AML-193 (cell line): ENCODE results near the gene TRIM26.
"Not testable (repeated sequence)": the region's sequence is repeated elsewhere in the genome, so short reads cannot be mapped to it uniquely, and the experiment has no call there.

Experiments used
- DNase-seq, 2 experiments: peaks; one replicate each; lab custom pipeline; 2025; lab: John Stamatoyannopoulos, UW

The TRIM26 gene

DNA sequence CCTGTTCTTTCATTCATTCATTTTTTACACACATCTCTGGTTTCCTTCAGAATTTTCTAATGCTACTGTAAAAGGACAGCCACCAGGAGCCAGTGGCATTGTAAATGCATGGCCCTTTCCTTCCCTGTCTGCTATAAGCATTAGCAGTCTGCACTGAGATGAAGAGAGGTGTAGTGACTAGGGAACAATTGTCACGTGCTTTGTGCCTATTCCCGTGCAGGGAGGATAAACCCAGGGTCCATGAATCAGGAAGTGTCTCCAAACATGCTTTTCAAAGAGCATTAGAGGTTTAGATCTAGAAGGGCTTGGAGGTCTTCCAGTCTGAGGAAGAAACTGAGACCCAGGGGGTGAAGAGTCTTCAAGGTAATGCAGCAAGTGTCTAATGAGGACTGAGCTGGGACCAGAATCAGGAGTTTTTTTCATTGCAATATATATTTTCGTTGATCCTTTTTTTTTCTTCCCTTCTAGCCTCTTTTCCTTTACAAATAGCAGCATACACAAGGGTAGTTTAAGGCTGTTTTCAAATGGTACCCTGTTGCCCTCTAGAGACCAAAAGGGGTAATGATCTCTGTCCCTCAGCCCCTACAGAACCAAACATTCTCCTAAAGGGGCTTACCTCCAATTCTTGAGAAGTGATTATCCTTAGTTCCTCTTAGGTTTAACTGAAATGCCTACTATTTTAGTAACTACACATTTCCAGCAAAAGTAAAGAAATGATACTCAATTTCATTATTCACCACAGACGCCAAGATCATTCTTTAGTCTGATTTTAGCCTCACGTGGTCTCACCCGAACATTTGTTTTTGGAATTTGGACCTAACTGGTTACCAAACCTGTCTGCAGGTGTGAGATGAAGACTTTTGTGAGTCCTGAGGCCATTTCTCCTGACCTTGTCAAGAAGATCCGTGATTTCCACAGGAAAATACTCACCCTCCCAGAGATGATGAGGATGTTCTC, 43.3 kb downstream of the TRIM26 start:
- peak; percentile 64 to 71 for DNase-seq

DNA sequence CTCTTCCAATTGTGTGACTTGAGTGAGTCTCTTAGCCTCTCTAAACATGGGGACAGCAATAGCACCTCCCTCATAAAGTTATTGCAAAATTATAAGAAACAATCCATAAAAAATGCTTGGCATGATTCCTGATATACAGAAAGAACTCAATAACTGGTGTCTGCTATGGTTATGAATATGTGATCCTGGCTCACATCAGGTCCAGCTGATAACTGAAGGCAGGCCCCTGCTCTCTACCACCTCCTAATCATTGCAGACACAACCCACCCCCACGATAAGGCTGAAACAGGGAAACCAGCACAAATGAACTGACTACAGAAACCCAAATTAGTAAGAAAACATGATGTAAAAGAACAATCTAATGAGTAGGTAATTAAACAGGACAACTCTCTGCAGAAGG, 44.5 kb downstream of the TRIM26 start:
- no peak for DNase-seq

DNA sequence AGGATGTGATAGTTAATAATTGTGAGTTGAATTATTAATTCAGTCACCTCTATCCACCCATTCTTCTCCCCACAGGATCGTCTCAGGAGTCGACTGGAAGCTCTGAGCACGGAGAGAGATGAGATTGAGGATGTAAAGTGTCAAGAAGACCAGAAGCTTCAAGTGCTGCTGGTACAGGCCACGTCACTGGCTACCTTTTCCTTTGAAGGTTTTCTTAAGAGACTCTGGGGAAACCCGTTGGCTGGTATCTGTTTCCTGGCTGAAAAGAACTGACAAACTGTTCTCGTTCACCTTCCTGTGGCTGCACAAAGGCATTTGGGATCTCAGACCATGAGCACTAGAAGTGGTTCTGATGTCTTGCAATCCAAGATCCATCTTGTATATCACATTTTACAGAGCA, 46.1 kb downstream of the TRIM26 start:
- DNase-seq, result no peak

DNA sequence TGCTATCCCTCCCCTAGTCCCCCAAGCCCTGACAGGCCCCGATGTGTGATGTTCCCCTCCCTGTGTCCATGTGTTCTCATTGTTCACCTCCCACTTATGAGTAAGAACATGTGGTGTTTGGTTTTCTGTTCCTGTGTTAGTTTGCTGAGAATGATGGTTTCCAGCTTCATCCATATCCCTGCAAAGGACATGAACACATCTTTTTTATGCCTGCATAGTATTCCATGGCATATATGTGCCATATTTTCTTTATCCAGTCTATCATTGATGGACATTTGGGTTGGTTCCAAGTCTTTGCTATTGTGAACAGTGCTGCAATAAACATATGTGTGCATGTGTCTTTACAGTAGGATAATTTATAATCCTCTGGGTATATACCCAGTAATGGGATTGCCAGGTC, 48.0 kb downstream of the TRIM26 start:
- DNase-seq, result not testable (repeated sequence)

DNA sequence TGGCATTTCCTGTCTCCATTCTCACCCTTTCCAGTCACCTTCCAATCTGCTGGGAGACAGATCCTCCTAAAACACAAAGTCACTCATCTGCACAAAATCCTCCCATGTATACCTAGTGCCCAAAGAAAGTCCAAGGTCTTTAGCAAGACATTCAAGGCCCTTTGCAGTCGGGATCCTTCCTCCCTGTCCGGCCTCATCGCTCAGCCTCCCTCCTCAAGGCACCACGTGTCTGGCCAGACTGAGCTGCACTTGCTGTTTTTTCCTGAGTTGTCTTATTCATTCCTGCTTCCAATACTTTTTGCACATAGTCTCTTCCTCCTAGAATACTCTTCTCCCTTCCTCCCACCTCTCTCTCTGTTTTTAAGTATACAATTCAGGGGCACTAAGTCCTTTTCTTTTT, 48.5 kb downstream of the TRIM26 start:
- no peak for DNase-seq

DNA sequence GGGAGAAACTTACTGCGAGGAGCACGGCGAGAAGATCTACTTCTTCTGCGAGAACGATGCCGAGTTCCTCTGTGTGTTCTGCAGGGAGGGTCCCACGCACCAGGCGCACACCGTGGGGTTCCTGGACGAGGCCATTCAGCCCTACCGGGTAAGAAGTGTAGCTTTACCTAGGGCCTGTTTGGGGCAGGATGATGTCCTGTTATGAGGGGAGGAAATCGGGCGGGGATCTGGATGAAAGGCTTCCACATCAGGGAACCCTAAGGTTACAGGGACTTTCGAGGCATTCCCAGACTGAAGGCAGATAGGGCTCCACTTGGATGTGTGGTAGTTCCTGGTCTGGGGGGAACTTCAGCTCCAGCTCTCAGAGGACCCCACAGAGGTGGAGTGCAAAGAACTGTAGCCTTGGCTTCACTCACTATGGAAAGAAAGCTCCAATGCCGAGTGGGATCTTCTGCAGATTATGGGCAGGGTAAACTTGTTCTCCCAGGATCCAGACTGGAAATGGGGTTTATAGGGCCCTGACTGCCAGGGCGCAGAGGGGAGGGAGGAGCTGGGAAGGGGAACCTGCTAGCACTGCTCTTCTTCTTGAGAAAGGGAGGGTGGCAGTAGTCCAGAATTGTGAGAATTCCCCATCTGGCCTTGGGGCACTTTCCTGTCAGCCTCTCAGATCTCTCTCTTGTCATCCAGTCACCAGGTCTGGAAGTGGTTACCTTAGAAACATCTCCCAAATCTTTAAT, 49.1 kb downstream of the TRIM26 start:
- DNase-seq, result no peak

DNA sequence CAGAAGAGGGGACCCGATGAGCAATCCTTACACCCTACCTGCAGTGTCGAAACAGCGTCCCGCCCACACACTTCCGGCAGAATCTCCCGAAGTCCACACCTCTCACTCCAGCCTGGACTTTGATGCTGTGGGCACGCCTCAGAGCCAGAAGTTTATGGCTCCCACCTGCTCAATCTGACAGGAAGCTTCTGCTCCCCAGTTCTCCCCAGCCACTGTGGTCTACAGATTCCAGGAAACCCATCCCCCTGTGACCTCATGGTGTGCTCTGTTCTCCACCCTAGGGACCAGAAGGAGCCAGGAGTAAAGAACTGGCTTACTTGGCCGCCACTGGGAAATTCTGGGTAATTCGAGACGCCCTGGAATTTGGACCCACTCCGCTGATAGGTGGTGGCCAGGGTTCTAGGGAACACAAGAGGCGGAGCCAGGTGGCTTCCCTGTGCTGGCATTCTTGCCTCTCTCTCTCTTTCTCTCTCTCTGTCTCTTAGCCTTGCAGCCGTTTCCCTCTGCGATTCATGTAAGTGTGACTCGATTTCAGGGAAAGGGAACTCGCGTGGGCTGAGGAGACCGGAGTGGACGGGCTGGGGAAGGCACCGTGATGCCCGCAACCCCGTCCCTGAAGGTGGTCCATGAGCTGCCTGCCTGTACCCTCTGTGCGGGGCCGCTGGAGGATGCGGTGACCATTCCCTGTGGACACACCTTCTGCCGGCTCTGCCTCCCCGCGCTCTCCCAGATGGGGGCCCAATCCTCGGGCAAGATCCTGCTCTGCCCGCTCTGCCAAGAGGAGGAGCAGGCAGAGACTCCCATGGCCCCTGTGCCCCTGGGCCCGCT, 49.9 kb downstream of the TRIM26 start, which contains the start of gene TRIM15:
TRIM15 (plus strand) TSS at position 457 of the 828 bp plus-strand sequence; CDS start at position 596, 139 bp downstream.
- no peak for DNase-seq

DNA sequence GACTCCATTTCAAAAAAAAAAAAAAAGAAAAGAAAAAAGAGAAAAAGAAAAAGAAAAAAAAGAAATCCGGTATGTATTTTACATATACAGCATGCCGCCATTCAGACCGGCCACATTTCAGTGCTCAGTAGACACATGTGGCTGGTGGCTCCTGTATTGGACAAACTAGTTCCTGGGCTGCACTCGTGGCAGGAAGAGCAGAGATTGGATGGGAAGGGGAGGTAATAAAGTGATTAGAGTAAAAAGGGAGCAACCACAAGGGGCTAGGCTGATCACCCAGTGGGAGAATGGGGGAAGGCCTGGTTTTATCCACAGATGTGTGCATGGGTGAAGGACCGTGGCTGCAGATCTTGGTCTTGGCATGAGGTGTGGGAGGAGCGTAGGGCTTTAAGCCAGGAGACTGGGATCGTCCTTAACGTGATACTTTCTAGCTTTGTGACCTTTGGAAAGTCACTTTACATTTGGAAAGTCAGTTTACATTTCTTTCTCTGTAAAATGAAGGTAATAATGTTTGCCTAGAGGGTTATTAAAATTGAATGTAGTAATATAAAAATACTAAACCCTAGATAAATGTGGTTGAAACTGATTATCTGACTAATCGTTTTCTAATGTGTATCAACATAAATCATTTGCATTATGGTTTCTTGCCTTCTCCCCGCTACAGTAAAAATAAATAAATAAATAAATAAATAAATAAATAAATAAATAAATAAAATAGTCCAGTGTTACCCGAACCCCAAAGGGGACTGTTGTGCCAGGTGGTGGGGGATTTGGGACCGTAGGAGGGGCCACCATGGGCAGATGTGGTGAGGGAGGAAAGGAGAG, 50.7 kb downstream of the TRIM26 start:
- DNase-seq, result no peak

DNA sequence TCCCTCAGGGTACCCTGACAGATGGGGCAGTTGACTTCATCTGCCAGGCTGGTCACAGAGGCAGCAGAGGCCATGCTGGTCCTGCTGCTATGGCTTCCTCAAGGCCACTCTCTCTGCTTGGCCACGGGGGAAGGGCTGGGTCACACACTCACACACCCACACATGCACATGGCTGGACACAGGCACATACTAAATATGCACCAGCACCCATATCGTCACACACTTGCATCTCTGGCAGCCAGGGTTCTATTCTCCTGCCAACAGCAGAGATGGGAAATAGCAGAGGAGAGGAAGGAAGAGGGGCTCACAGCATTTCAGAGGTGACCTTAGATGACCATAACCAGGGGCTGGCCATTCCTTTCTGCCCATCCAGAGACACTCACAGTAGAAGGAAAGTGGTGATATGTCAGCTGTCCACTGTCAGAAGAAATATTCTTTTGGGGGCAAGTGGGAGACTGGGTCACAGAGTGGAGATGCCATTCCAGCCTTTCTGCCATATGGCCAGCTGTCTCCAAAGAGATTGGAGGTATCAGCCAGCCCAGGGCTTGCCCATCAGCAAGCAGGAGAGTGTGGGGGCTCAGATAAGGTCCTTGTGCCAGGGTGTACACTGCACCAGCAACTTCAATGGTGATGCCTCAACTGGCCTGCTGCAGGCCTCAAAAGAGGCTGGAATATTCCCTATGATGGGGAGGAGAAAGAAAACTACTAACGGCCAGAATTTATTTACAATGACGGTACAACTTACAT, 52.2 kb downstream of the TRIM26 start, which contains the start of gene TRIM10:
TRIM10 (minus strand) TSS at position 427 of the 747 bp plus-strand sequence; CDS start at position 74, 353 bp downstream.
- DNase-seq, result no peak

DNA sequence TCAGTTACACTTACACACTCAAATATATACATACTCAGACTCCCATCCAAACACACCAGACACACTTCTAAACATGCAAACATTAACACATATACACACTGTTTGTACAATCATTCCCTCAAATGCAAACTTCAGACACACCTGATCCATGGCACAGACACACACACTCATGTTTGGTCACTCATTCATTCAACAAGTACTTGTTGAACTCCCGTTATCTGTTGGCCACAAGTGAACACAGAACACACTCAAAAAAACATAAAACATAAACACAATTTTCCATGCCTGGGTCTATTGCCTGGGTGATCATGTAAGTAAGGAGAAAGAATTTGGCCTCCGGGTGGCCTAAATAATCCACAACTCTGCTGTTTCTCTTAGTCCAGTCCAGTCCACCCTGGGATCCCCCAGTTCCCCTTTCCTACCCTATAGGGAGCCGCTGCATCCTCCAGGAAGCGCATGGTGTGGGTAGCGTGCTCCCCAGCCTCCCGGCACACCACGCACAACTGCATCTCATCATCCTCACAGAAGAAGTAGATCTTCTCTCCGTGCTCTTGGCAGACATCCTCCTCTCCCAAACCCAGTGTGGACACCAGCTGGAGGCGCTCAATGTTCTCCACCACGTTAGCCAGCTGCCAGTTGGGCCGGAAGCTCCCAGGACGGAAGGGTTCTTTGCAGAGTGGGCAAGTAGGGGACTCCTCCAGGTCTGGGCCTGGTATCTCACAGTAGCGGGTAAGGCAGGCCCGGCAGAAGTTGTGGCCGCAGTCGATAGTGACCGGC, 53.0 kb downstream of the TRIM26 start:
- no peak for DNase-seq

DNA sequence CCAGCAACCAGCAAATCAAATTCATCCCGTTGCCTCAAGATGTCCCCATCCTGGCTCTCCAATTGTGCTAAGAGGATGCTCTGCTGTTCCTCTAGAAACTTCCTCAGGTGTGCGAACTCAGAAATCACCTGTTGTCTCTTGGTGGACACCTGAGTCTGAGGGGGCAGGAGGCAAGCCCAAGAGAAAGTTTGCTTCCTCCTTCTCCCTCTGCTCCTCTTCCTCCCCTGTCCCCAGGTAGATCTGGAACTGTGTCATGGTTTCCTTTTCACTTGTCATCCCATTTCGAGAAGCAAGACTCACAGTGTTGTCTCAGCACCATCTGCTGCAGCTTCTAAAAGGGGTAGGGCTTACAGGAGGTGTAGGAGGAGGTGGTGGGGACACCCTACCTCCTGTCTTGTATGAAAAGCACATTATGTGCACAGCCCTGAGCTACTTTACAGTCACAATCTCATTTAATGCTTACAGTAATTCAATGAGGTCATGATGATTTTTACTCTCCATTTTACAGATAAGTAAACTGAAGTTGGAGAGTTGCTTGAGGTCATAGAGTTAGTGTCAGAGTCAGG, 54.6 kb downstream of the TRIM26 start:
- DNase-seq, result no peak

DNA sequence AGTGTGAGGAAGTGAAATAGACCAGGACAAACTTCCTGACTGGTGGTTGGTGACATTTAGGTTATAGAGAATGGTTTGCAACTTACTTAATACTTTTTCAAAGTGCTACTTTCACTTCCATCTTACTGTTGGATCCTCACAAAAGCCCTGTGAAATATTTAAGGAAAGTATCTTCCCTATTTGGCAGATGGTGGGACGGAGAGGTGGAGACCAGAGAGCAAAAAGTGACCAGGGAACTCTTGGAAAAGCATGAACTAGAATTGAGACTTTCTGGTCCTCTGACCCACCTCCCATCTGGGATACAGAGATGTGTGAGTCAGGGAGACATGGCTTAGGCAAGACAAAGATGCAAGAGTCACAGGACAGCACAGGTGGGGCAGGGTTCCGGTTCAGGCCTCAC, 55.2 kb downstream of the TRIM26 start:
- no peak for DNase-seq

DNA sequence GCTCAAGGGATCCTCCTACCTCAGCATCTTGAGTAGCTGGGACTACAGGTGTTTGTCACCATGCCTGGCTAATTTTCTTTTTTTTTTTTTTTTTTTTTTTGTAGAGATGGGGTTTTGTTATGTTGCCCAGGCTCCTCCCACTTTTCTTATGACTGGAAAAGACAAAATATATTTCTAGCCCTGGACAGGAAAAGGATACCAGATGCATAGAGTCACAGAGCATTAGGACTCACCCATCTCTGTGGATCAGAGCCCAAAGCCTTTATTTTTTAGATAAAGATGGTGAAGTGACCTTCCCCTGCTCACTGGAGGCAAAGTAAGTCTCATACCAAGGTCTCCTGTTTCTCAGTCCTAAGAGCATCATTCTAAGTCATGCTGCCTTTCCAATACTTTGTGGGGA, 55.6 kb downstream of the TRIM26 start:
- DNase-seq, result no peak

DNA sequence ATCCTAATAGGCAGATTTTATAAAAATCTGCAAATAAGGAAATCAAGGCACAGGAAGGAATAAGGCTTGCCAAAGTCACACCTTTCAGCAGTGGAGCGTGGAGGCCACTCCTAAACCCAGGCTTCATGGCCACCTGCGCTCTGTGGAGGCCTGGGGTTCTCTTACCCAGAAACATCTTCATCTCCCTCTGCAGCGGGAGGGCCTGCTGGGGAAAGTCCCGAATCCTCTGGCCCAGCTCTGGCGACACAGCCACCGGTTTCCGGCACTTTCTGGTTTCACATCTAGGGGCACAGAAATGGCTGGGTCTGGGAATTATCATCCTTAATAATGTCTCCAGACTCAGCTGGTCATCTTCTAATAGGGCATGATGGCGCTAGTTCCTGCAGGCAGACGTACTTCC, 56.4 kb downstream of the TRIM26 start:
- DNase-seq, result no peak

DNA sequence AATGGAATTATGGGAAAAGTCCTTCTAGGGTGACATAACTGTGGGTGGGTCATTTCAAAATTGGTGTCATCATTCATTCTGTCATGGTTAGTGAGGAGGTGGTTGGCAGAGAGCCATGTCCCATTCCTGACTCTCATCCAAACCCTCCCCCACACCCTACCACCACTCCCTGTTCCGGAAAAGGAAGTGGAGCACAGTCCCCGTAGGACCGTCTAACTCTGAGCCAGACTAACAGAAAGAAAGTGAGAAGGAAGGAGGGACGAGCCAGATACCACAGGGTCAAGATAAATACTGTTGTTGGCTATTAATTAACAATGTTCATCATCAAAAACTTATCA, 57.0 kb downstream of the TRIM26 start:
- DNase-seq, result no peak

DNA sequence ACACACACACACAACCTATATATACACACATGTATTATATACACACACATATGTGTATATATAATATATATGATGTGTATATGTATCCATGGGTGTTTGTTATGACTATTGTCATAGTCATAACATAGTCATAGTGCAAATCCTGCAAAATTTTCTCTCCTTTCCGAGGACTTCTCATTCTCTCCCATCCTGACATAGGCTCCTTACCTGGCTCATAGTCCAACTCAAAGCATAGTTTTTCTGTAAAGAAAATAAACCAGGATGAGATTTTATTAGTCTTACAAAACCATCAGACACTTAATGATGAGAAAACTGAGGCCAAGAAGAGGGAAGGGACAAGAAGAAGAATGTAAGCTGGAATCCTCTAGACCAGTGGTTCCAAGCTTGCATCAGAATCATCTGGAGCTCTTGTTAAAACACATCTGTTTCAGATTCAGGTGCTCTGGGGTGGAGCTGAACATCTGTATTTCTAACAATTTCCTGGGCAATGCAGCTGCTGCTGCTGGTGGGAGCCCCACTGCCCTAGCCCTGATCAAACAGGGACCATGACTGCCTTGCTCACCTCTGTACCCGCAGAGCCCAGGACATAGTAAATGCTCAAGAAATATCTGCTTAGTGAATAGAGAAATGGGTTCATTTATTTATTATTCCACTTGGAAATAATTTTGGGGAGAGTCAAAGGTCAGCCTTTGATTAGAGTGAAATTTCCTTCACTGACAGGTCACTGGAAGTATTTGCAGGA, 57.5 kb downstream of the TRIM26 start:
- DNase-seq, result no peak

DNA sequence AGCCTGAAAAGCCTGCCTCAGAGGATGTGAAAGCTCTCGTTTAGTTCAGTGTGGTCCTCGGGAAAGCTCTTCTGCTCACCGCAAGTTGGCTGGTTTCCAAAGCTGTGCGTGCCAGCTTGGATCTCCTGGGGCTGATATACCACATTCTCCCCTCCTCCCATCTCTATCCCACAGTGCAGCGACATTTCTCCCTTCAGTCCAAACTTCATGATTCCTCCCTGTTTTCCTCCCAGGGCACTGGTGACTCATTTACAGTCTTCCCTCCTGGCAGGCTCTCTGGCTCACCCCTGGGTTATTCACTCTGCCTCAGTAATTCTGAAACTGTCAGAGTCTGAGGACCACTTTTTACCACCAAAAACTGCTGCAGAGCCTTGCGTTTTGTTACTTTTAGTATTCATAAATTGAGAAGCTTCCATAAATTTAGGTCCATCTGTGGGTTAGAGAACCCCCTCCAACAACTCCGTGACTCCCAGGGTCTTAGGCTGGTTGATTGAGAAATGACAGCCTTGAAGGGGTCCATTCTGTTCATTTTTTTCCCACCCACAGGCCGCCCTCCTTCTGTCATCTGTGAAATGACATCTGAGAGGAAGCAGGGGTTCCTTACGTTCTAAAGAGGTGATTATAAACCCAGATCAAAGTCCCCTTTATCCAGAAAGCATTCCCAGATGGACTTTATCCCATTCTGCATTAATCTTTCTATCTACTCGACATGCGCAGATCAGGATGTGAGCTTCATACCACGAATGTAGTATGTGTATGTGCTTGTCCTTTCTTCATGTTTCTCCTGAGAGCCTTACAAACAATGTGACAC, 58.3 kb downstream of the TRIM26 start:
- DNase-seq, result no peak

DNA sequence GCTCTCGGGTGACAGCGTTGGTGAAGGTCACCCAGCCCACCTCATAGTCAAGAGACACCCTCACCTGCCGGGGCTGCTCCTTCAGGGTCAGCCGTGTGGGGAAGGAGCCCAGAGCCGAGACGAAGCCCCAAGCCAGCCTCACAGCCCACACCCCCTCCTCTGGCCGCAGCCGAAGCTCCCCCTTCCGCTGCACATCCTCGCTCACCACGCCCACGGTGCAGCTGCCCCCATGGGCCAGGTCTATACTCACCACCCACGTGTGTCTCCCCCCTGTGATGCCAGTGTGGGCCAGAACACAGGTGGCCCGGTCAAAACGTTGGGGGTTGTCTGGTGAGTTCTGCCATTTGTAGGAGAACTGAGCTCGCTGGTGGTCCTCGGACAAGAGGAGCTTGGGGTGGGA, 59.1 kb downstream of the TRIM26 start:
- no peak for DNase-seq
